Esophagus muscularis mucosa (tissue), 3 donors: ENCODE results near the gene ATRNL1.

Experiments
- CTCF ChIP-seq, 3 experiments: fragments of 200-600 bp in 2 of 3; fragments of 450-650 bp in 1 of 3; sonication (generic) in 2 of 3; IDR thresholded peaks; one replicate each; pipeline ENCODE4 v1.5.1; 2017 to 2019; ENCODE audit warnings: antibody characterized with exemption in 3 of 3, mild to moderate bottlenecking in 2 of 3, moderate library complexity in 1 of 3
- EP300 ChIP-seq: sonication (generic); formaldehyde crosslinking; IDR thresholded peaks from one replicate; pipeline ENCODE4 v1.6.1; 2017; ENCODE audit warnings: antibody characterized with exemption

GRCh38 chr10:115914475-115914874 lies 821.3 kb downstream of the ATRNL1 start:
- TF ChIP-seq CTCF (IDR thresholded peaks at IDR 0.05) (no peak), EP300 (no peak)
